B cell (primary cell): Measurements from ENCODE around the gene PAPOLB. TPM values are rescaled to one million over a fixed set of nuclear protein-coding genes. Genes with fewer than 3 reads are reported as not detected.

Experiments used
- ATAC-seq: fragments of 200-7000 bp; cut with Tn5 transposase; one replicate; pipeline ENCODE4 v1.10.0; 2021; ENCODE audit warnings: low read depth, mild to moderate bottlenecking, moderate number of reproducible peaks, moderate library complexity
- CTCF ChIA-PET: fragments of 350-600 bp; sonication (Branson Sonifier 250); formaldehyde crosslinking; loops from one replicate; lab custom pipeline; 2021; ENCODE audit warnings: antibody characterized with exemption, inconsistent platforms; lab: Charles Lee
- POLR2A ChIA-PET: fragments of 350-600 bp; sonication (Branson Sonifier 250); formaldehyde crosslinking; loops from one replicate; lab custom pipeline; 2021; ENCODE audit warnings: antibody characterized with exemption; lab: Charles Lee
- DNase-seq: peaks from one replicate; pipeline ENCODE4 v3.0.0; 2013
- H2AFZ ChIP-seq: 2 replicates; pipeline ENCODE4 v1.6.1; 2012; ENCODE audit warnings: mild to moderate bottlenecking, low read depth, low read length; ENCODE audit not compliant: insufficient read depth, poor library complexity, severe bottlenecking
- H3K27ac ChIP-seq, 2 donors: 1 replicate in 1 of 2; 2 replicates in 1 of 2; pipeline ENCODE4 v1.5.1; 2012 to 2013; ENCODE audit warnings: low read length in 2 of 2, mild to moderate bottlenecking in 2 of 2, moderate library complexity in 1 of 2
- H3K27me3 ChIP-seq, 4 experiments: fragments of 200-600 bp in 1 of 4; sonication (generic) in 1 of 4; replicated peaks in 1 of 4; 1 replicate in 2 of 4; 2 replicates in 2 of 4; pipeline versions ENCODE4 v1.6.1 to v1.7.0; 2013 to 2016; ENCODE audit warnings: low read length in 3 of 4, mild to moderate bottlenecking in 2 of 4, mixed read lengths in 1 of 4, moderate library complexity in 1 of 4; ENCODE audit not compliant: insufficient read depth in 4 of 4, control insufficient read depth in 3 of 4; ENCODE audit errors: control extremely low read depth in 1 of 4
- H3K36me3 ChIP-seq, 2 experiments: replicated peaks in 1 of 2; 1 replicate in 1 of 2; 2 replicates in 1 of 2; pipeline versions ENCODE4 v1.6.1 to v1.7.1; 2013; ENCODE audit warnings: low read length in 1 of 2; ENCODE audit not compliant: insufficient read depth in 2 of 2, control insufficient read depth in 1 of 2; ENCODE audit errors: control extremely low read depth in 1 of 2, extremely low read depth in 1 of 2
- H3K4me1 ChIP-seq, 2 donors: fragments of 200-600 bp in 1 of 2; sonication (generic) in 1 of 2; 1 replicate in 1 of 2; 2 replicates in 1 of 2; pipeline versions ENCODE4 v1.5.1 to v1.6.1; 2013 to 2017; ENCODE audit warnings: low read length in 2 of 2; ENCODE audit not compliant: control insufficient read depth in 2 of 2, insufficient read depth in 2 of 2
- H3K4me2 ChIP-seq: replicated peaks from 2 replicates; pipeline ENCODE3; 2012; ENCODE audit warnings: mild to moderate bottlenecking, low read depth, low read length; ENCODE audit not compliant: poor library complexity, severe bottlenecking
- H3K4me3 ChIP-seq, 5 experiments: fragments of 200-600 bp in 1 of 5; sonication (generic) in 1 of 5; 1 replicate in 3 of 5; 2 replicates in 2 of 5; pipeline versions ENCODE4 v1.5.1 to v1.7.0; 2011 to 2016; ENCODE audit warnings: low read length in 4 of 5, mild to moderate bottlenecking in 4 of 5, low read depth in 2 of 5, control low read depth in 1 of 5, moderate library complexity in 1 of 5; ENCODE audit not compliant: insufficient read depth in 1 of 5; ENCODE audit errors: control extremely low read depth in 1 of 5, extremely low read depth in 1 of 5
- H3K79me2 ChIP-seq: fragments of 200-600 bp; sonication (generic); one replicate; pipeline ENCODE4 v1.6.0; 2016; ENCODE audit warnings: low read length; ENCODE audit not compliant: control insufficient read depth, insufficient read depth
- H3K9ac ChIP-seq: fragments of 200-600 bp; sonication (generic); 2 replicates; pipeline ENCODE4 v1.6.1; 2017; ENCODE audit warnings: mild to moderate bottlenecking, low read length, moderate library complexity
- H3K9me3 ChIP-seq, 3 donors: one replicate each; pipeline versions ENCODE4 v1.6.1 to v1.7.1; 2013; ENCODE audit warnings: low read length in 2 of 3; ENCODE audit not compliant: control insufficient read depth in 2 of 3, insufficient read depth in 1 of 3; ENCODE audit errors: control extremely low read depth in 1 of 3
- H4K20me1 ChIP-seq: 2 replicates; pipeline ENCODE4 v1.6.0; 2012; ENCODE audit warnings: mild to moderate bottlenecking, low read length; ENCODE audit not compliant: insufficient read depth, control insufficient read depth, poor library complexity, severe bottlenecking
- H3K27ac Mint-ChIP-seq: one replicate; pipeline ENCODE4 v1.8.0; 2021; ENCODE audit warnings: mixed read lengths
- H3K27me3 Mint-ChIP-seq: one replicate; pipeline ENCODE4 v1.8.0; 2021; ENCODE audit warnings: mixed read lengths
- H3K4me1 Mint-ChIP-seq: one replicate; pipeline ENCODE4 v1.8.0; 2021; ENCODE audit warnings: mixed read lengths
- H3K4me3 Mint-ChIP-seq: one replicate; pipeline ENCODE4 v1.8.0; 2021; ENCODE audit warnings: mixed read lengths
- H3K9me3 Mint-ChIP-seq: one replicate; pipeline ENCODE4 v1.8.0; 2022; ENCODE audit warnings: mixed read lengths; ENCODE audit not compliant: insufficient read depth
- CTCF ChIP-seq: fragments of 200-600 bp; IDR thresholded peaks from one replicate; pipeline ENCODE4 v1.8.0; 2022; ENCODE audit warnings: antibody characterized with exemption, mild to moderate bottlenecking
- EZH2 ChIP-seq: IDR thresholded peaks from 2 replicates; pipeline ENCODE4 v1.6.1; 2012; ENCODE audit warnings: borderline replicate concordance, low read depth, mild to moderate bottlenecking, moderate library complexity, low read length; ENCODE audit not compliant: insufficient read depth, poor library complexity, severe bottlenecking
- WGBS: methylation state at CpG from one replicate; pipeline ENCODE4 v1.1.5; 2013; ENCODE audit warnings: missing lambda C conversion rate; ENCODE audit not compliant: insufficient coverage; 5-methylcytosine and 5-hydroxymethylcytosine counted together
- intact Hi-C: fragments of 100-400 bp; cut with micrococcal nuclease; formaldehyde crosslinking; loops from one replicate; pipeline ENCODE4 v1.10.0; 2022
- polyA plus RNA-seq: library from polyadenylated mRNA; depleted of rRNA; stranded (reverse); fragments of >200 nt; gene quantifications from 2 replicates; pipeline ENCODE4 v1.2.3, GENCODE V29; 2012
- total RNA-seq, 2 donors: library from RNA; stranded (reverse); fragments of 120-200 nt in 1 of 2; gene quantifications; 1 replicate in 1 of 2; 2 replicates in 1 of 2; pipeline versions ENCODE4 v1.2.3 to v1.2.4, GENCODE V29; 2013 to 2022

The PAPOLB gene
- total and polyA plus RNA-seq, 2 donors (not counting 1 experiment from before 2014, with no cell fraction given), result not detected

GRCh38 chr7:4834601-4835397, 27.0 kb downstream of the PAPOLB start:
- H3K79me2 ChIP-seq, result no peaks in the 10 kb centered on the region
- DNase-seq (no peak), ATAC-seq (no peak)
- H3K4me2 ChIP-seq, result no peak overlapping the region
- CTCF ChIA-PET, result no interaction called here
- Mint-ChIP-seq H3K9me3 (no peaks in the 10 kb centered on the region), H3K4me1 (no peaks in the 10 kb centered on the region), H3K27me3 (no peaks in the 10 kb centered on the region), H3K4me3 (no peak overlapping the region), H3K27ac (no peak overlapping the region)
- TF ChIP-seq CTCF, result no peak
- no peak for TF ChIP-seq EZH2
- no peaks in the 10 kb centered on the region for H3K27me3 ChIP-seq
- no peak overlapping the region for H2AFZ ChIP-seq
- H3K27ac ChIP-seq, result no peak overlapping the region
- peaks cover 0 to 5% (median 0%) of the 10 kb centered on the region in 3 donors for H3K9me3 ChIP-seq
- H4K20me1 ChIP-seq, result no peaks in the 10 kb centered on the region
- H3K36me3 ChIP-seq, result no peaks in the 10 kb centered on the region
- no peaks in the 10 kb centered on the region for H3K4me1 ChIP-seq
- intact Hi-C loops, result loop anchor here (5.0 kb wide), 1 partner anchor 618 kb away; no protein-coding TSS in a partner anchor
- POLR2A ChIA-PET, result no interaction called here
- 98% methylated on average over 58 of the region's 60 CpGs for WGBS
- H3K4me3 ChIP-seq, result no peak overlapping the region
- H3K9ac ChIP-seq, result no peak overlapping the region
